Smooth muscle cell (in vitro differentiated cells): ENCODE results near the gene MAD2L1BP. TPM values are rescaled to one million over a fixed set of nuclear protein-coding genes. Genes with fewer than 3 reads are reported as not detected.
A peak's percentile ranks its signal among the peaks of the same experiment; 100 is the strongest.
"Not testable (repeated sequence)": the region's sequence is repeated elsewhere in the genome, so short reads cannot be mapped to it uniquely, and the experiment has no call there.

Source experiments
- DNase-seq: peaks from one replicate; lab custom pipeline; 2025; ENCODE audit not compliant: unreplicated experiment; lab: John Stamatoyannopoulos, UW
- H2AFZ ChIP-seq: fragments of 200-600 bp; sonication (generic); 2 replicates; pipeline ENCODE4 v1.6.0; 2016; ENCODE audit warnings: antibody characterized with exemption, low read depth, mild to moderate bottlenecking
- H3F3A ChIP-seq: fragments of 200-600 bp; sonication (generic); 2 replicates; pipeline ENCODE4 v1.6.0; 2017; ENCODE audit warnings: antibody characterized with exemption, low read depth
- H3K27ac ChIP-seq: fragments of 200-600 bp; sonication (generic); 2 replicates; pipeline ENCODE4 v1.5.1; 2016; ENCODE audit warnings: low read depth, mild to moderate bottlenecking
- H3K27me3 ChIP-seq: fragments of 200-600 bp; sonication (generic); 2 replicates; pipeline ENCODE4 v1.6.1; 2016; ENCODE audit warnings: low read depth, mild to moderate bottlenecking
- H3K36me3 ChIP-seq: fragments of 200-600 bp; sonication (generic); 2 replicates; pipeline ENCODE4 v1.5.1; 2016; ENCODE audit warnings: low read depth
- H3K4me1 ChIP-seq: fragments of 200-600 bp; sonication (generic); 2 replicates; pipeline ENCODE4 v1.5.1; 2016; ENCODE audit warnings: low read depth
- H3K4me2 ChIP-seq: fragments of 200-600 bp; sonication (generic); 2 replicates; pipeline ENCODE4 v1.6.0; 2016; ENCODE audit warnings: mild to moderate bottlenecking
- H3K4me3 ChIP-seq: fragments of 200-600 bp; sonication (generic); 2 replicates; pipeline ENCODE4 v1.5.1; 2016; ENCODE audit warnings: mild to moderate bottlenecking
- H3K79me2 ChIP-seq: fragments of 200-600 bp; sonication (generic); 2 replicates; pipeline ENCODE4 v1.6.0; 2016; ENCODE audit warnings: low read depth, mild to moderate bottlenecking
- H3K9ac ChIP-seq: fragments of 200-600 bp; sonication (generic); 2 replicates; pipeline ENCODE4 v1.6.0; 2016; ENCODE audit warnings: low read depth
- H3K9me3 ChIP-seq: fragments of 200-600 bp; sonication (generic); replicated peaks from 2 replicates; pipeline ENCODE4 v1.5.1; 2016; ENCODE audit warnings: low read depth
- H4K20me1 ChIP-seq: fragments of 200-600 bp; sonication (generic); 2 replicates; pipeline ENCODE4 v1.6.0; 2016; ENCODE audit warnings: low read depth
- WGBS: methylation state at CpG from one replicate; pipeline ENCODE4 v1.1.7; 2016; ENCODE audit warnings: low lambda C conversion rate; 5-methylcytosine and 5-hydroxymethylcytosine counted together
- polyA plus RNA-seq: library from polyadenylated mRNA; unstranded; fragments of >200 nt; fragmentation: Nextera tagmentation; extraction: Ambion mirVana; gene quantifications from 2 replicates; pipeline ENCODE4 v1.2.1, GENCODE V29; 2016
- total RNA-seq: library from RNA; depleted of rRNA; stranded (reverse); fragments of >200 nt; gene quantifications from 2 replicates; pipeline ENCODE4 v1.2.3, GENCODE V29; 2014
- TF ChIP-seq, protein P1 (sequence below): fragments of 200-600 bp; sonication (generic); IDR thresholded peaks from 2 replicates; pipeline ENCODE4 v1.5.1; 2017; ENCODE audit warnings: borderline replicate concordance, mild to moderate bottlenecking, antibody characterized with exemption; ENCODE audit not compliant: insufficient read depth, poor library complexity, severe bottlenecking

The MAD2L1BP gene, protein sequence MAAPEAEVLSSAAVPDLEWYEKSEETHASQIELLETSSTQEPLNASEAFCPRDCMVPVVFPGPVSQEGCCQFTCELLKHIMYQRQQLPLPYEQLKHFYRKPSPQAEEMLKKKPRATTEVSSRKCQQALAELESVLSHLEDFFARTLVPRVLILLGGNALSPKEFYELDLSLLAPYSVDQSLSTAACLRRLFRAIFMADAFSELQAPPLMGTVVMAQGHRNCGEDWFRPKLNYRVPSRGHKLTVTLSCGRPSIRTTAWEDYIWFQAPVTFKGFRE
- total RNA-seq (50.3 and 53.1 TPM in 2 replicates), polyA plus RNA-seq (40.3 and 42.0 TPM in 2 replicates)

DNA sequence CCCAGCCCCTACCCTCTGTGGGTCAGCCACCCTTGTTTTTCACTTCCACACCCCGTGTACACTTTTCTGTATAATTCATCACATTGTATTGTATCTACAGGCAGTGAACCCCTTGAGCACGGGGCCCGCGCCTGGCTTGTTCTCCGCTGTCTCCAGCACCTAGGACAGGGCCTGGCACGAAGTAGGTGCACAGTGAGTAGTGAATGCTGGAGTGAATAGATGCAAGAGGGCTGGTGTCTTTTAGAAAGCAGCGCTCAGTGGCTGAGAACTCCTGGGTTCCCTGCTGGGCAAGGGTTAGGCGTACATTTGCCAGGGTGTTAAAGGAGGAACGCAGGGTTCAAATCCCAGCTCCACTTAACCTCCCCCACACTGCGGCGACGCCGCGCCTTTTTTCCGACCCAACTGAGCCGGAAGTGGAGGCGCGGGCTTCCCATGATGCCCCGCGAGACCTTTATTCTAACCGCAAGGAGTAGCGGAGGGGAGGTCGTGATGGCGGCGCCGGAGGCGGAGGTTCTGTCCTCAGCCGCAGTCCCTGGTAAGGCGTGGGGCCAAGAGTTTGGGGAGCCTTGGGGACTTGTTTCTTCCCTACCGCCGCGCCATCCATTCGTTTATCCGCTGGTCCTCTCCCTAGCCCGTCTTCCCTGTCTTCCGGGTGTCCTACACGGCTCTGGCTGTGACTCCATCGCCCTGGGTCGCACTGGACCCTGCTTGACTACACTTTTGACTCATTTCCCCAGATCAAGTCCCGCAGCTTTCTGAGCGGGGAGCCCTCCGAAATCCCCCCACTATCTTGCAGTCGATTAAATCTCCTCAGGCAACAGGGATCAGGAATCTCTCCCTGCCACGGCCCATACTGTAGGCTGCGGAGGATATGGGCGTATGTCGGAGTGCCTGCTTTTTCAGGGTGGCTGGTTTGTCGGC is at the start of gene MAD2L1BP:
Gene MAD2L1BP, plus strand, starts transcription at position 454 of the 921 bp plus-strand sequence. Its CDS starts 36 bp downstream, at position 490.
- Histone ChIP-seq H3K9me3 (no peaks in the 10 kb centered on the region), H3K4me2 (peak within 1 kb of the TSS; percentile 87), H2AFZ (peak within 1 kb of the TSS; percentile 77), H3K36me3 (no peaks in the 10 kb centered on the region), H3K79me2 (peaks cover 40% of the 10 kb centered on the region), H3K27me3 (no peaks in the 10 kb centered on the region), H3K4me1 (peaks cover 21% of the 10 kb centered on the region), H4K20me1 (peaks cover 24% of the 10 kb centered on the region), H3K9ac (peak within 1 kb of the TSS; percentile 82), H3F3A (peaks cover 8% of the 10 kb centered on the region), H3K27ac (peak within 1 kb of the TSS; percentile 20), H3K4me3 (peak within 1 kb of the TSS; percentile 84)
- TF ChIP-seq, protein P1, sequence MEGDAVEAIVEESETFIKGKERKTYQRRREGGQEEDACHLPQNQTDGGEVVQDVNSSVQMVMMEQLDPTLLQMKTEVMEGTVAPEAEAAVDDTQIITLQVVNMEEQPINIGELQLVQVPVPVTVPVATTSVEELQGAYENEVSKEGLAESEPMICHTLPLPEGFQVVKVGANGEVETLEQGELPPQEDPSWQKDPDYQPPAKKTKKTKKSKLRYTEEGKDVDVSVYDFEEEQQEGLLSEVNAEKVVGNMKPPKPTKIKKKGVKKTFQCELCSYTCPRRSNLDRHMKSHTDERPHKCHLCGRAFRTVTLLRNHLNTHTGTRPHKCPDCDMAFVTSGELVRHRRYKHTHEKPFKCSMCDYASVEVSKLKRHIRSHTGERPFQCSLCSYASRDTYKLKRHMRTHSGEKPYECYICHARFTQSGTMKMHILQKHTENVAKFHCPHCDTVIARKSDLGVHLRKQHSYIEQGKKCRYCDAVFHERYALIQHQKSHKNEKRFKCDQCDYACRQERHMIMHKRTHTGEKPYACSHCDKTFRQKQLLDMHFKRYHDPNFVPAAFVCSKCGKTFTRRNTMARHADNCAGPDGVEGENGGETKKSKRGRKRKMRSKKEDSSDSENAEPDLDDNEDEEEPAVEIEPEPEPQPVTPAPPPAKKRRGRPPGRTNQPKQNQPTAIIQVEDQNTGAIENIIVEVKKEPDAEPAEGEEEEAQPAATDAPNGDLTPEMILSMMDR = no peak
- 5% methylated on average over 48 of the region's 48 CpGs for WGBS
- DNase-seq = peak; percentile 23

DNA sequence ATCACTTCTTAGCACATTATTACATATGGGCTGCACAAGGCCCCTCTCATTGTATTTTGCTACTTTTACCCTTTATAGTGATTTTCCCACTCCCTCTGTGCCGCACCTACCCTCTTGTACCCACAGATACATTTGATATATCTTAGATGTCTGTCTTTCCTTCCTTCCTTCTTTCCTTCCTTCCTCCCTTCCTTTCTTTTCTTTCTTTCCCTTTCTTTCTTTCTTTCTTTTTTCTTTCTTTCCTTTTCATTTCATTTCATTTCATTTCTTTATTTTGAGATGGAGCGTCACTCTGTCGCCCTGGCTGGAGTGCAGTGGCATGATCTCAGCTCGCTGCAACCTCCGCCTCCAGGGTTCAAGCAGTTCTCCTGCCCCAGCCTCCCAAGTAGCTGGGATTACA is 47.4 kb upstream of the MAD2L1BP start:
- H3K4me3 ChIP-seq = no peak overlapping the region
- no peaks in the 10 kb centered on the region for H3K9me3 ChIP-seq
- no peak for DNase-seq
- no peaks in the 10 kb centered on the region for H4K20me1 ChIP-seq
- no peaks in the 10 kb centered on the region for H3K79me2 ChIP-seq
- H3K9ac ChIP-seq = no peak overlapping the region
- TF ChIP-seq, protein P1 = no peak
- 100% methylated on average over 5 of the region's 5 CpGs for WGBS
- no peak overlapping the region for H3K27ac ChIP-seq
- H3F3A ChIP-seq = no peaks in the 10 kb centered on the region
- H3K36me3 ChIP-seq = peaks cover 16% of the 10 kb centered on the region
- no peaks in the 10 kb centered on the region for H3K4me1 ChIP-seq
- no peak overlapping the region for H3K4me2 ChIP-seq
- H3K27me3 ChIP-seq = no peaks in the 10 kb centered on the region
- no peak overlapping the region for H2AFZ ChIP-seq

DNA sequence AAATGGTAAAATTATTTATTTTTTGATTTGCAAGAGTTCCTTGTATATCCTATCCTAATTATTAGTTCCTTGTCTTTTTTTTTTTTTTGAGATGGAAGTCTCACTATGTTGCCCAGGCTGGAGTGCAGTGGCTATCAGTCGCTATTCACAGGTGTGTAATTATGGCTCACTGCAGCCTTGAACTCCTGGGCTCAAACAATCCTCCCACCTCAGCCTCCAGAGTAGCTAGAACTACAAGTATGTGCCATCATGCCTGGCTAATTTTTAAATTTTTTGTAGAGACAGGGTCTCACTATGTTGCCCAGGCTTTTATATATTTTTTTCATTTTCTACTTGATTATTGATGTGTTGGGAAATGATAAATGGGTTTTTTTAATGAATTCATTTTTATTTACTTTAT is 46.1 kb upstream of the MAD2L1BP start:
- not testable (repeated sequence) for H2AFZ ChIP-seq, H3K9ac ChIP-seq, H4K20me1 ChIP-seq, H3K79me2 ChIP-seq, H3K27ac ChIP-seq, H3K27me3 ChIP-seq, DNase-seq, H3K4me1 ChIP-seq, H3K4me3 ChIP-seq, H3K9me3 ChIP-seq, H3K4me2 ChIP-seq, H3F3A ChIP-seq
- peaks cover 11% of the 10 kb centered on the region for H3K36me3 ChIP-seq
- WGBS = 100% methylated on average over 1 of the region's 1 CpG

DNA sequence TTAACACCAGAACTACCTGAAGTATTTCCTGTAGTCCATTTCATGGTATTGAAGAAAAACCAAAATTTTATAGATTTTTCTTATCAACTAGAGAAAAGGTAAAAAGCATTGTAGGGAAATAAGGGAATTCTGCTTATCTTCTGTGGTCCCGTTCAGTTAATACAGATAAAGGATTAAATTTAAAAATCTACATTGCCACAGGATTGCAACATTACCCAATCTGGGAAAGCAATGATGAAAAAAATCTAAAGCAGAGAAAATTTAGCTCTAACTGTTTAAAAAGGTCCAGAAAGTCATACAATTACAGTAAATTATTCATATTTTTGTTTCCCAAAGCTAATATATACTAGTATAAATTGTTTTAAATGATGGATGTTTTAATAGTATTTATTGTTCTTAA is 41.7 kb upstream of the MAD2L1BP start:
- H2AFZ ChIP-seq = no peak overlapping the region
- no peak overlapping the region for H3K27ac ChIP-seq
- 45% methylated on average over 1 of the region's 1 CpG for WGBS
- no peak overlapping the region for H3K4me3 ChIP-seq
- H4K20me1 ChIP-seq = no peaks in the 10 kb centered on the region
- H3K36me3 ChIP-seq = no peaks in the 10 kb centered on the region
- no peaks in the 10 kb centered on the region for H3K27me3 ChIP-seq
- TF ChIP-seq, protein P1 = no peak
- H3K79me2 ChIP-seq = peaks cover 5% of the 10 kb centered on the region
- no peaks in the 10 kb centered on the region for H3F3A ChIP-seq
- no peak overlapping the region for H3K4me2 ChIP-seq
- no peaks in the 10 kb centered on the region for H3K9me3 ChIP-seq
- DNase-seq = no peak
- H3K4me1 ChIP-seq = no peaks in the 10 kb centered on the region
- H3K9ac ChIP-seq = no peak overlapping the region
